Sigmoid colon (tissue), 7 donors: ENCODE data around the gene DCAF5. TPM values are rescaled to one million over a fixed set of nuclear protein-coding genes. Genes with fewer than 3 reads are reported as not detected.

Source experiments
- DNase-seq: peaks from one replicate; pipeline ENCODE4 v3.0.0-alpha.2; 2019
- H3K27ac ChIP-seq, 4 donors: fragments of 200-600 bp; sonication (generic); one replicate each; pipeline ENCODE4 v1.5.1; 2016 to 2019; ENCODE audit warnings: mild to moderate bottlenecking in 1 of 4
- H3K27me3 ChIP-seq, 3 donors: fragments of 200-600 bp; sonication (generic); one replicate each; pipeline ENCODE4 v1.5.1; 2019; ENCODE audit warnings: mild to moderate bottlenecking in 1 of 3
- H3K36me3 ChIP-seq, 4 donors: fragments of 200-600 bp; sonication (generic); one replicate each; pipeline ENCODE4 v1.5.1; 2016 to 2019
- H3K4me1 ChIP-seq, 4 donors: fragments of 200-600 bp; sonication (generic); one replicate each; pipeline ENCODE4 v1.5.1; 2017 to 2019
- H3K4me3 ChIP-seq, 4 donors: fragments of 200-600 bp; sonication (generic); one replicate each; pipeline ENCODE4 v1.5.1; 2017 to 2019; ENCODE audit warnings: mild to moderate bottlenecking in 2 of 4, moderate library complexity in 1 of 4
- H3K9me3 ChIP-seq, 4 donors: fragments of 200-600 bp in 3 of 4; sonication (generic) in 3 of 4; one replicate each; pipeline versions ENCODE4 v1.5.1 to v1.6.1; 2013 to 2019
- EP300 ChIP-seq, 4 donors: sonication (generic); formaldehyde crosslinking; IDR thresholded peaks; one replicate each; pipeline ENCODE4 v1.6.1; 2017; ENCODE audit warnings: antibody characterized with exemption in 4 of 4
- POLR2A ChIP-seq, 2 donors: fragments of 450-650 bp; IDR thresholded peaks; one replicate each; pipeline ENCODE4 v1.6.1; 2016; ENCODE audit warnings: antibody characterized with exemption in 2 of 2, mild to moderate bottlenecking in 2 of 2, moderate library complexity in 2 of 2
- POLR2AphosphoS5 ChIP-seq, 4 donors: sonication (generic); formaldehyde crosslinking; IDR thresholded peaks; one replicate each; pipeline ENCODE4 v1.6.1; 2017; ENCODE audit warnings: antibody characterized with exemption in 4 of 4
- WGBS, 2 donors: extraction: QIAGEN DNeasy Blood & Tissue Kit; methylation state at CpG; one replicate each; pipeline ENCODE4 v1.1.7; 2013; 5-methylcytosine and 5-hydroxymethylcytosine counted together
- intact Hi-C: fragments of 100-400 bp; cut with DNase I; formaldehyde crosslinking; loops from one replicate; pipeline ENCODE4 v1.15.1; 2023
- polyA plus RNA-seq, 3 donors: library from polyadenylated mRNA; stranded (reverse); fragments of 200-250 nt; gene quantifications; one replicate each; pipeline ENCODE4 v1.2.3, GENCODE V29; 2013
- total RNA-seq, 4 donors: library from RNA; depleted of rRNA; stranded (reverse); fragments of >200 nt; gene quantifications; one replicate each; pipeline ENCODE4 v1.1.0, GENCODE V29; 2016
- TF ChIP-seq, protein P1 (sequence below), 4 experiments: fragments of 450-650 bp in 3 of 4; fragments of 200-600 bp in 1 of 4; IDR thresholded peaks; one replicate each; pipeline ENCODE4 v1.5.1; 2016 to 2019; ENCODE audit warnings: antibody characterized with exemption in 4 of 4, mild to moderate bottlenecking in 3 of 4, moderate library complexity in 2 of 4
- donor health status: healthy with polysubstance abuse.
- donor health status: Bipolar disorder and iron deficiency.
- donor health status: healthy.

Gene DCAF5
- total and polyA plus RNA-seq, 7 donors = 13.2 to 56.8 (median 36.4) TPM

DNA sequence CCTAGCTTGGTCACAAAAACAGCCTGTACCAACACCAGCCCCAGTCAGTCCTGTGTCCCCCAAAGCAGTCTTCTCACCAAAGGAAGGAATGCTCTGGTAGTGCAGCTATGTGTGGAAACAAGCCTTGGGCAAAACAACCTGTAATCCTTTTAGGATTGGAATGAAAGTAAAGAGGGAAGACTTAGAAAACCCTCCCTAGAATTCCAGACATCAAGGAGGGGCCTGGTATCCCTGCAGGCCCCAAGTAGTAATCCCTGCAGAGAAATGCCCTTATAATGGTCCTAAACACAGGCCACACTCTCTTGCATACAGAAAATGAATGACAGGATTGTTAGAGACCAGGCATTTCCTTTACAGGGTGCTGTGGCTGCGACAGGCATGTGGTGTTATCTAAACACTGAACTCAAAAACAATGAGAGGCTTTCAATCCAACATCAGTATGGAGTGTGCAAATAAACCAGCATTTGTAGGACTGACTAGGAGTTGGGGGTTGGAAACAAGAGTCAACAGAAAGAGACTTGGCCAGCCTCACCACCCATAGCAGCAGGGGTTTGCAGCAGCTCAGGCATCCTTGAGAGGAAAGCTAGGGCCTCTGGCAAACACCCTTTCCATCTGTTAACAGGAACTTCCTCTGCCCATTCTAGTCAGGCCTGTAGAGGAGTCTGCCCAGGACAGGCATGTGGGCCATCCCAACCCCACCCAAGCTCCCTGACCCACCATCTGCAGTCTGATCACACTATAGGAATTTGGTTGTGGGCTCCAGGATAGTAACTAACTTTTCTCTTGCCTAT is 59.1 kb downstream of the DCAF5 start:
- TF ChIP-seq POLR2AphosphoS5 (IDR thresholded peaks at IDR 0.05) = peak in 1 of 4 donors; percentile 27
- TF ChIP-seq POLR2A (IDR thresholded peaks at IDR 0.05) = no peak
- TF ChIP-seq EP300 (IDR thresholded peaks at IDR 0.05) = no peak
- TF ChIP-seq, protein P1, sequence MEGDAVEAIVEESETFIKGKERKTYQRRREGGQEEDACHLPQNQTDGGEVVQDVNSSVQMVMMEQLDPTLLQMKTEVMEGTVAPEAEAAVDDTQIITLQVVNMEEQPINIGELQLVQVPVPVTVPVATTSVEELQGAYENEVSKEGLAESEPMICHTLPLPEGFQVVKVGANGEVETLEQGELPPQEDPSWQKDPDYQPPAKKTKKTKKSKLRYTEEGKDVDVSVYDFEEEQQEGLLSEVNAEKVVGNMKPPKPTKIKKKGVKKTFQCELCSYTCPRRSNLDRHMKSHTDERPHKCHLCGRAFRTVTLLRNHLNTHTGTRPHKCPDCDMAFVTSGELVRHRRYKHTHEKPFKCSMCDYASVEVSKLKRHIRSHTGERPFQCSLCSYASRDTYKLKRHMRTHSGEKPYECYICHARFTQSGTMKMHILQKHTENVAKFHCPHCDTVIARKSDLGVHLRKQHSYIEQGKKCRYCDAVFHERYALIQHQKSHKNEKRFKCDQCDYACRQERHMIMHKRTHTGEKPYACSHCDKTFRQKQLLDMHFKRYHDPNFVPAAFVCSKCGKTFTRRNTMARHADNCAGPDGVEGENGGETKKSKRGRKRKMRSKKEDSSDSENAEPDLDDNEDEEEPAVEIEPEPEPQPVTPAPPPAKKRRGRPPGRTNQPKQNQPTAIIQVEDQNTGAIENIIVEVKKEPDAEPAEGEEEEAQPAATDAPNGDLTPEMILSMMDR (IDR thresholded peaks at IDR 0.05) = no peak
- no peak for DNase-seq
- H3K4me3 ChIP-seq = no peak overlapping the region
- H3K9me3 ChIP-seq = no peaks in the 10 kb centered on the region
- H3K27ac ChIP-seq = peak overlapping the region; percentile 55 to 88 (median 77)
- whole genome bisulfite sequencing, 2 donors = 10 to 49% methylated on average over 1 of the region's 1 CpG
- H3K36me3 ChIP-seq = peaks cover 0 to 15% (median 5%) of the 10 kb centered on the region in 4 donors
- peaks cover 0 to 74% (median 61%) of the 10 kb centered on the region in 4 donors for H3K4me1 ChIP-seq
- intact Hi-C loops = no loop called here
- no peaks in the 10 kb centered on the region for H3K27me3 ChIP-seq

DNA sequence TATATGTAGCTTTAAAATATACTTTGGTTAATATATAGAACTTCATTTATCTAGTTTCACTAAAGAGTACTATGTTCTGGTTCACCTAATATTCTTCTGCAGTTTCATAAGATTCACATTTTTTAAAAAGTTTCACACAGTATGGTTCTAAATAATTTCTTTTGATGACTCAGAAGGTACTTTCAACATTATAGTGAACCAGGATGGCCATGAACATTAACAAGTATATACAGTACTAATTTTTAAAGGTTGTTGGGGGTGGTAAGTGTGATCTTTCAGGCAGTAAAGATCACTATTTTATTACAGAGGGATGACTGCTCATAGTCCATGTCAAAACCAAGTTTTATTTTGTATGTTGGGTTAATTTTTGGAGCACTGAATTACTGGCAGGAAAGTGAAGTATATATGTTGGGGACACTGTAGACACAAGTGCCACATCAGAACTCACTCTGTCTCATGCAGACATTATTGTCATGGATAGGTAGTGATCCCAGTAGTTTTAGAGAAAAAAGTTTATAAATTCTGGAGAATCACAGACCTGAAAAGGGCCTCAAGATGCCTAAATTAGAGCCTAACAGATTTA is 60.0 kb downstream of the DCAF5 start:
- no peak overlapping the region for H3K4me3 ChIP-seq
- intact Hi-C loops = no loop called here
- peaks cover 0 to 15% (median 5%) of the 10 kb centered on the region in 4 donors for H3K36me3 ChIP-seq
- H3K27me3 ChIP-seq = no peaks in the 10 kb centered on the region
- H3K9me3 ChIP-seq = no peaks in the 10 kb centered on the region
- peak overlapping the region; percentile 55 to 88 (median 77) for H3K27ac ChIP-seq
- TF ChIP-seq POLR2A (IDR thresholded peaks at IDR 0.05) (no peak), POLR2AphosphoS5 (IDR thresholded peaks at IDR 0.05) (no peak), EP300 (IDR thresholded peaks at IDR 0.05) (no peak)
- TF ChIP-seq, protein P1 (IDR thresholded peaks at IDR 0.05) = no peak
- H3K4me1 ChIP-seq = peaks cover 0 to 80% (median 62%) of the 10 kb centered on the region in 4 donors
- DNase-seq = no peak

DNA sequence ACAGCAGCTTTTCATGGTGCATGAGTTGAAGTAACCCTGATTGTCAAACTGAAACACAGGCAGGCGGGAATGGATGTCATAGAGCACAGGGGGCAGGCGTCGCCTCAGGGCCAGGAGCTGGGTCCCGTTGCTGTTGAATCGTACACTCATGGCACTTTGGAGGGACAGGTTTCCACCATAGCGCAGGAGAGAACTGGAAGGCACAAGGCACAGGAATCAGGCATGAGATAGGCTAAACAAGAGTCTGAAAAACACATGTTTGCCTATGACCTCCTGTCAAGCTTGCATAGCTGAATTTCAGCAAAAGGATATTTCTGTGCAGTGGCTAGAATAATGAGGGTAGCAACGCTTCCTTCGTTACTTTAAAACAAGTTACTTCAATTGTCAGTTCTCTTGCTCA is 61.2 kb downstream of the DCAF5 start:
- intact Hi-C loops = loop anchor here (2.0 kb wide), 1 partner anchor 181 kb away; no protein-coding TSS in a partner anchor
- TF ChIP-seq POLR2AphosphoS5 (IDR thresholded peaks at IDR 0.05) (no peak), EP300 (IDR thresholded peaks at IDR 0.05) (no peak)
- Histone ChIP-seq H3K27ac (peak overlapping the region in 3 of 4 donors; percentile 83 to 88 (median 86)), H3K36me3 (peaks cover 0 to 15% (median 5%) of the 10 kb centered on the region in 4 donors), H3K4me1 (peaks cover 0 to 80% (median 67%) of the 10 kb centered on the region in 4 donors), H3K4me3 (no peak overlapping the region), H3K9me3 (no peaks in the 10 kb centered on the region), H3K27me3 (no peaks in the 10 kb centered on the region)
- 96 to 97% methylated on average over 8 of the region's 8 CpGs for WGBS, 2 donors
- no peak for DNase-seq

DNA sequence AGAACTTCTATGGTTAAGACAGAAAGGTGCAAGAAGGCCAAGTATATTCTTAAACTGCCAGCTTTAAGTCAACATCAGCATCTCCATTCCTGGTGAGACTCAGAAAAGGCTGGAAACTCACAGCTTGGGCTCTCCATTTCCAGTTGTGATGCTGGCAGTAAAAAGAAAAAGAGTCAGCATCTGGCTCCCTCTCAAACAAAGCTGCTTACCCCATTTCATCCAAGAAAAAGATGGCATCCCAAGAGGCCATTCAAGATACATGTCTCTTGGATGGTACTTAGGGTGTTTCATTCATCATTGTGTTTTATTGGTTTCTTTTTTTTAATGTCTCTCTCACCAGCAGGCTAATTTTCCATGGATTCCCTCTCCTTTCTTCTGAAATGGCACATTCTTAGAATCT is 61.9 kb downstream of the DCAF5 start:
- H3K9me3 ChIP-seq = no peaks in the 10 kb centered on the region
- H3K4me1 ChIP-seq = peaks cover 0 to 82% (median 68%) of the 10 kb centered on the region in 4 donors
- H3K36me3 ChIP-seq = peaks cover 0 to 15% (median 5%) of the 10 kb centered on the region in 4 donors
- H3K27ac ChIP-seq = peak overlapping the region; percentile 83 to 88 (median 86)
- no peak for TF ChIP-seq EP300 (IDR thresholded peaks at IDR 0.05)
- no peak for TF ChIP-seq POLR2AphosphoS5 (IDR thresholded peaks at IDR 0.05)
- TF ChIP-seq, protein P1 (IDR thresholded peaks at IDR 0.05) = no peak
- no peak for TF ChIP-seq POLR2A (IDR thresholded peaks at IDR 0.05)
- no peaks in the 10 kb centered on the region for H3K27me3 ChIP-seq
- intact Hi-C loops = loop anchor here (2.0 kb wide), 1 partner anchor 180 kb away; no protein-coding TSS in a partner anchor
- no peak overlapping the region for H3K4me3 ChIP-seq
- no peak for DNase-seq

DNA sequence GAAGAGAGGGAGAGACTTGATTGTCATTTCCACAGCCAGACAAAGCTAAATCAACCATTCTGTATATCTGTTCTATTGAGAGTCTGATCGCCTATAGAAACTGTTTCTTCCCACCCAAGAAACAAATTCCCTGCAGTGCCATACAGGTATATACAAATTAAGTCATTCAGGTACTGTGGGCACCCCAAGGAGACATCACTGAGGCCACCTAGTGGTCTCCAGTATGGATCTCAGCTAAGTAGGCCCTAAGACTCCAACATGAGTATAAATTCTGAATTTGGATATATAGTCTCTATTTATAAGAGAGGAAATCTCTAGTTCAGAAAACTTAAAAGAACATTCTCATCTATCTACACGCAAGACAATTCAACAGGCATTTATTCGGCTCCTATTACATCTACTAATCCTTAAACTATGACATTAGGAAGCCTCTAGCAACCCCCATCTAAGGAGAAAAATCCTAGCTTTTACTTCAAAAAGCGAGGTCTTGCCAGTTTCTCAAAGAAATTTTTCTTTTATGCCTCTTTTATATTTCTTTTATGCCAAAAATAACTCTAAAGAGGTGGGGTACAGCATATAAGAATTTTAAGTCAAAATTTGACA is 62.6 kb downstream of the DCAF5 start:
- Histone ChIP-seq H3K4me1 (peaks cover 0 to 85% (median 69%) of the 10 kb centered on the region in 4 donors), H3K36me3 (peaks cover 0 to 15% (median 5%) of the 10 kb centered on the region in 4 donors), H3K27ac (peak overlapping the region; percentile 83 to 88 (median 86)), H3K9me3 (no peaks in the 10 kb centered on the region), H3K4me3 (no peak overlapping the region), H3K27me3 (no peaks in the 10 kb centered on the region)
- 79 to 84% methylated on average over 4 of the region's 4 CpGs for WGBS, 2 donors
- TF ChIP-seq POLR2AphosphoS5 (IDR thresholded peaks at IDR 0.05) (peak in 1 of 4 donors; percentile 20), POLR2A (IDR thresholded peaks at IDR 0.05) (no peak)
- TF ChIP-seq, protein P1 (IDR thresholded peaks at IDR 0.05) = peak in 3 of 4 experiments; percentile 61 to 64 (median 62)
- intact Hi-C loops = loop anchor here (2.0 kb wide), 1 partner anchor 179 kb away; no protein-coding TSS in a partner anchor
- DNase-seq = no peak
